GM18517 (cell line): Measurements from ENCODE around the gene MYBPH.

Experiments used
- ATAC-seq: cut with Tn5 transposase; IDR thresholded peaks from one replicate; pipeline ENCODE4 v1.9.1; 2021; ENCODE audit warnings: mild to moderate bottlenecking, moderate library complexity; ENCODE audit not compliant: unreplicated experiment

Gene MYBPH

DNA sequence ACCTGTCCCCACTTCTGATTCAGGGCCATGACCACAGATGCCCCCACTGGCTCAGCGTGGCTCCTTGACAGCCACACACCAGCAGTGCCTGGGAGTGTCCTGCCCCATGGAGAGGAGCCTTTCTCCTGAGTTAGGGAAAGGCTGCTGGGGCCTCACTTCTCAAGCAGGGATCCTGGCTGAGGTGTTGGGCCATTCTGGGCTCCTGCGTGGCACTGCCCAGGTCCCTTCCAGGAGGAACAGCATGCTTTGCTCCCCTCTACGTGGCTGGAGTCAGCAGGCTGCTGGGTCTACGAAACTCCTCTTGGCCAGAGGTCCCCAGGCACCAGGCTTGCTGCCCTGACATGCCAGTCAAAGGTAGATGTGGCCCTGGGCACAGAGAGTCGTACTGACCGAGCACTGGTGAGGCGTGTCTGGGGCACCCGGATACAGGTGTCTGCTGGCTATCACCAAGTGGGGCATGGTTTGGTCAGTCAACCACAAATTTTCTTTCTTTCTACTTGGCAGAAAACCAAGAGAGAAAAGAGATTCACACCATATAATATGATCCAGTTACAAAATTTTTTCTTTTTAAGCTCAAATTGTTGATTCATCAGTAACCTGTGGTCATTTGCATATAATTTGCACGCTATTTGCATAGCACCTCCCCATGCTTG is 44.0 kb downstream of the MYBPH start:
- ATAC-seq: no peak

DNA sequence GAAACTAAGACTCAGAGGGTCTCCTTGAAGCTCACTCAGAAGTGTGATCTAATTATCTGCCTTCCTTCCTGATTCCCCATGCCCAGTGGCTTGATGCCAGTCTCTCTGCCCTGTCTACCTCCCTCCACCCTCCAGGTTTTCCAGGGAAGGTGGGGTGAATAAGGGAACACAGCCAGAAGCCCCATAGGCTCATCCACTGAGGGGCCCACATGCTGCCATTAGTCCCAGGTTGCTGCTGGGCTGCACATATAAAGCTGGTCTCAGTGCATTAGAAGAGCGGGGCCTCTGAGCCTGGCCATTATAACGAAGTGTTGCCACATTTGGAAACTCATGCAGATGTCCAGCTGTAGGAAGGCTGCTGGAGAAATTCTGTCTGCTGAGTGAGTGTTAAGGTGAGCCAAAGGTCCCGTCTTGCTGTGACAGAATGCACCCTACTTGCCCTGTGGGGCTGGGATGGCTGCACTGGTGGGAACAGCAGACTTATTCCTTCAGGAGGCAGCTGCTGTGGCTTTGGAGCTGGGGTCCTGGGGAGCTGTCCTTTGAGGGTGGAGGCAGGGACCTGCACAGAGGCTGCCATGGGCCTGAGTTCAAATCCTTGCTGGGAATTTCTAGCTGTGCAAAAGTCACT is 45.2 kb downstream of the MYBPH start:
- no peak for ATAC-seq

GRCh38 chr1:203129501-203130231 is 46.0 kb downstream of the MYBPH start:
- no peak for ATAC-seq

- ATAC-seq: no peak
Observed at GRCh38 chr1:203128716-203129500, 46.7 kb downstream of the MYBPH start.

GRCh38 chr1:203128431-203128715 is 47.3 kb downstream of the MYBPH start:
- ATAC-seq: no peak

GRCh38 chr1:203127666-203128430 is 47.8 kb downstream of the MYBPH start, which contains the start of gene ADORA1:
ADORA1 (plus strand) TSS chr1:203127726; CDS start chr1:203128842, 1,116 bp downstream.
- no peak for ATAC-seq

GRCh38 chr1:203126866-203127665 is 48.6 kb downstream of the MYBPH start:
- ATAC-seq: no peak

DNA sequence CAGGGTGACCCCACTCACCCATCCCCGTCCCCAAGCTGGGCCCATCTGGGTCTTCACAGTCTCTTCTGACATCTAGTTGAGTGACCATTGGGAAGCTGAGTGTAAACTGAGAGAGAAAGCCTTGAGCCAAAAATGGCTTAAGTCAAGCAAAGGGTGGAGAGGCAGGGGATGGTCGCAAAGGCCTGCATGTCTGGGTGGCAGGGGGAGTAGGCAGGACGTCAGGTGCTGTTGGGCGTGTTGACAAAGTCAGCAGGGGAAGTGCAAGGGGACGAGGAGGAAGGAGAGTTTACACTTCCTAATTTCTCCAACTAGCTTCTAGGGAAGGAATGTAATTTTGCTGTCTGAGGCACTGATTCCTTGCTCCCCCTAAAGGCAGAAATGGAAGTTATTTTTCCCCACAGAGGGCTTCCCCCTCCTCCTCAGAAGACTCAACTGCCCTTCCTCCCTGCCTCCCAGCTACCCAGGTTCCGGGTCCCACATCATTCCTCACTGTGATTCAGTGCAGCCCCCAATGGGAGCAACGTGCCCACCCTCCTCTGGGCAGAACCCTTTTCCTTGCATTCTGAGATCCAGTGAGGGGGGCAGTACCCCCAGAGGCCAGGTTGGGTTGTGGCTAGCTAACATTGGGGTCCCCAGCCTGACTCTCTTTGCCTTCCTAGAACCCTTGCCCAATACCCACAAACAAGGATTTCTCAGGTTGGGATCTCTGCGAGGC is 49.3 kb downstream of the MYBPH start:
- no peak for ATAC-seq

DNA sequence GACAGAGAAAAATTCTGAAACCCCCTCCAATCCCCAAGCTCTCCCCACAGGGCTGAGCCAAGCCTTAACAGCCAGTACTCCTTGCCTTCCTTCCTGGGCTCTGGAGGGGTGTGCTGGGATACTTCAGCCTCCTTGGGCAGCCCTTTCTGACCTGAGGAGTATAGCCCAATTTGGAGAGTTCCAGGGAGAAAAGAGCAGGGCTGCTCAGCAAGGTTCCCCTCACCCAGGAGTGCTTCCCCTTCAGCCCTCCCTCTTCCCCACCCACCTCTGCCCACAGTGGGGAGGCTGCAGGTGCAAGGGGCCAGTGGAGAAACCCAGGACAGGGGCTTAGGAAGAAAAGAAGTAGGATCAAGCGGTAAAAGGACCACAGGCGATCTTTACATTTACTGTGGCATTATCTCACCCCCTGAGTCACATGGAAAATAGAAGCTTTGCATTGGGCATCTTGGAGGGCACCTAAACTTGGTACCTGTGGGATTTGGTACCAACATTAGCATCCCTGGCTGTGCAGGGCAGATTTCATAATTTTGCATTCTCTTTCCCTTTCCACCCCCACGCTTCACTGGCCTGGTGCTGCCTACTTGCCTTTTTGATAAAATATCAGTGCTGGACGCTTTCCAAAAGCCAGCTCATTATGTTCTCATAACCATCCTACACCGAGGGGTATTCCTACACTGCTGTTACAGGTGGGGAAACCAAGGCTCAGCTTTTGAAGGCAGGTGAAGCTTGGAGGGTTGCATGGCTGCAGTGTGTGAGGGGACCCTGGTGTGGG is 50.9 kb downstream of the MYBPH start:
- ATAC-seq: no peak

- ATAC-seq: no peak
Observed at GRCh38 chr1:203124011-203124410, 51.6 kb downstream of the MYBPH start.

- no peak for ATAC-seq
Observed at GRCh38 chr1:203122159-203122558, 53.5 kb downstream of the MYBPH start.

- no peak for ATAC-seq
Observed at GRCh38 chr1:203121186-203122015, 54.2 kb downstream of the MYBPH start.

DNA sequence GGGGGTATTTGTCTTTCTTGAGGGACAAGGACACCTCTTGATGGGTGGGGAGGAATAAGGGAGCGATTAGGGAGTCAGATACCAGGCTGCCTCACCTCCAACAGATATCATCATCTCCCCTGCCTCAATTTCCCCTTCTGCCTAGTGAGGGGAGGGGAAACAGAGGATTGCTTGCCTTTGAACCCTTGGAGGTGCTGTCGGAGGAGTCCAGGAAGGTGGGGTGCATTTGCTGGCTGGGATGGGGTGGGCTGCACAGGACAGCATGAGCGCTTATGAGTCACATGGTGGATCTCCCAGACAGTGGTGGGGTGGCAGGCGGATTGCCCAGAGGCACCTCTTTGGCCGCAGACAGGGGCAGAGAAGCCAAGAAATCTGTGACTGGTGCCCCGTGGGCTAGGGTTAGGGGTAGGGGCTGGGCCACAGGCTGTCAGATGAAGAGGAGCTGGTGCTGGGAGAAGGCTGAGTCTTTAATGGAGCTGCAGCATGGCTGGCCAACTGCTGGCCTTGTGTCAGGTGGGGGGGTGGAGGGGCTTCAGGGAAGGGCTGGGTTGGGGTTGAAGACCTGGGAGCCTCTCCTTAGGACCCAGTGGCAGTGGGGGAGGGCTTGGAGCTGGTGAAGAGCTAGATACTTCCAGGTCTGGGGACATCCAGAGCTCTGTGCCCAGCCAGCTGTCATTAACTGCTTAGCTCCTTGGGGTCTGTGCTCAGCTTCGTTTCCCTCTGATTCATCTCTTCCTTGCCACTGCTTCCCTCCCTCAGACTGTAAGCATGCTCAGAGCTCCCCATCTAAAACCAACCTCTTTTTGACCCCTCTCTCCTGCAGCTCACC is 55.1 kb downstream of the MYBPH start:
- ATAC-seq: no peak
